DMS79 treated with DMSO at 0.1 percent for 48 hours (cell line): ENCODE results near the gene CLK2.
"Not testable (repeated sequence)": the region's sequence is repeated elsewhere in the genome, so short reads cannot be mapped to it uniquely, and the experiment has no call there.

Experiments
- DNase-seq: peaks from one replicate; lab custom pipeline; 2025; lab: John Stamatoyannopoulos, UW

The CLK2 gene

GRCh38 chr1:155296661-155297060 lies 23.4 kb upstream of the CLK2 start:
- DNase-seq = no peak

DNA sequence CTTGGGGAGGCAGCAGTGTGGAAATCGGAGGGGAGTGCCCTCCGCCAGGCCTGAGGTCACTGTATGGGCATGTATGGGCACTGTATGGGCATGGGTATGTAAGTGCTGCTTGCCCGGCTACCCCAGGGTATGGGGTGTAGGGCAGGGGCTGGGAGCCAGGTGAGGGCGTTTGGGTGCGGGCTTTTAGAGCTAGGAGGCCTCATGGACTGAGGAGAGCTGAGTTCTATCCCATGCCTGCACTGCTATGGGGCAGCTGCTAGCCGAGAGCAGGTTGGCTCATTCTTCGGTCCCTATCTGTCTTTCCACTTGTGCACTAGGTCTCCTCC lies 22.6 kb upstream of the CLK2 start:
- no peak for DNase-seq

DNA sequence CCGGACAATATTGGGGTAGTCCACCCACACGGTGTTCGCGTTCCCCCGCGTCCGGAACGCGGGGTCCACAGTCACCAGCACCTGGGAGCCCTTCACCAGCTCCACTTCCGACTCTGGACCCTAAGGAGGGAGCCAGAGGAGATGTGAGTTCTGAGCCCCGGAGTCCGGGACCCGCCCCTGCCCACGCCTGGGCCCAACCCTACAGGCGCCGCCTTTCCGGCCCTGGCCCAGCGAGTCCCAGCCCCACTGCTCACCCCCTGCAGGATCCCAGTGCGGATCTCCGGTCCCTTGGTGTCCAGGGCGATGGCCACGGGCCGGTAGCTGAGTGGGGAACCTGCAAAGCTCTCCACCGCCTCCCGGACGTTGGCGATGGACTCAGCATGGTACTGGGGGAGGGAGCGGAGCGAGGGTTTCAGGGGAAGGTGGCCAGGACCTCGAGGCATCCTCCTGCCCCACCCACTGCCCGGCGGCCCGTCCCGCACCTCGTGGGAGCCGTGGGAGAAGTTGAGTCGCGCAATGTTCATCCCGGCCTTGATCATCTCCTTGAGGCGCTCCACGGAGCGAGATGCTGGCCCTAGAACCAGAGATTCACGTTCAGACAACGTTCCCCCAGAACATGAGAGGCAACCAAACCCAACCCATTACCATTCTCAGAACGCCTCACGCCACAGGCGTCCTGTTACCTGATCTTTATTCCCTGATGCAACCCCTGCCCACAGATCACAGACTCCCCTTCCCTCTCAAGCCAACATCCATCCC lies 22.1 kb upstream of the CLK2 start:
- DNase-seq = no peak

GRCh38 chr1:155294520-155295182 lies 21.3 kb upstream of the CLK2 start:
- DNase-seq = no peak

- DNase-seq = no peak
Observed at GRCh38 chr1:155293086-155293749, 19.9 kb upstream of the CLK2 start.

DNA sequence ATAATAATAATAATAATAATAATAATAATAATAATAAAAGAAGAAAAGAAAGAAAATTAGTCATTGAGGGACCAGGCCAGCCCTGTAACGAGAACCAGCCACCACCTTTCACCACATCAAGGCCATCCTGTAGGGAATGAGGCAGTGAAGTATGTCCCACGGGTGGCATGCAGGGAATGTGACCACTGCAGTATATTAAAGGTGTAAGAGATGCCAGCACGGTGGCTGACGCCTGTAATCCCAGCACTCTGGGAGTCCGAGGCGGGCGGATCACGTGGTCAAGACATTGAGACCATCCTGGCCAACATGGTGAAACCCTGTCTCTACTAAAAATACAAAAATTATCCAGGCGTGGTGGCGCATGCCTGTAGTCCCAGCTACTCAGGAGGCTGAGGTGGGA lies 17.7 kb upstream of the CLK2 start:
- not testable (repeated sequence) for DNase-seq

DNA sequence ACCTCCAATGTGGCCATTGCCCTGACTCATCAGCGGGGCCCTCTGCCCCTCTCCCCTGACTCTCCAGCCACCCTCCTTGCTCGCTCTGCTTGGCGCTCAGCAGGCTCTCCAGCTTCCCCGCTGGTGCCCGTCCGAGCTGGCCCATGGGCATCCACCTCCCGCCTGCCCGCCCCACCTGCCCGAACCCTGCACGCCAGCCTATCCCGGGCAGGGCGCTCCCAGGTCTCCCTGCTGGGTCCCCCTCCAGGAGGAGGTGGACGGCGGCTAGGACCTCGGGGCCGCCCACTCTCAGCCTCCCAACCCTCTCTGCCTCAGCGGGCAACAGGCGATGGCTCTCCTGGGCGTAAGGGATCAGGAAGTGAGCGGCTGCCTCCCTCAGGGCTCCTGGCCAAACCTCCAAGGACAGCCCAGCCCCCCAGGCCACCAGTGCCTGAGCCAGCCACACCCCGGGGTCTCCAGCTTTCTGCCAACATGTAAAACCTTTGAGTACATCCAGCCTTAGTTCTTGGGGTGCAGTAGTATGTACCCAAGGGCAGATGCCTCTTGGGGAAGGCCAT lies 14.8 kb upstream of the CLK2 start:
- no peak for DNase-seq

DNA sequence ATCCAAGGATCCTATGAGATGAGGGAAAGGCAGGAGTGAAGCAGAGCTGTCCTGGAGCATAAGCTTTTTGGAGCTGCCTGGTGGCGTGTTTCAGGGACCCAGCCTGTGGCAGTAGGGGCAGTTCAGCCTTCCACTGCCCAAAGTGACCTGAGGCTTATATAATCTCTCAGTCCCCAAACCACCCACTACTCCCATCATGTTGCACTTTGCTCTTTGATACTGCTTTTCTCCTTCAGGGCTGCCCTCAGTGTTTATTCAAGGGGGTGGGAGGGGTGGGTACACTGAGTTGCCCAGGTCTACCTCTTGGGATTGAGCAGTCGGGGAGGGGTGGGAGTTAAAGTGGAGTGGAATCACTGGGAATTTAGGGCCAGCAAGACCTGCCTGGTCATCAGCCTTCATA lies 13.2 kb upstream of the CLK2 start:
- DNase-seq = no peak

DNA sequence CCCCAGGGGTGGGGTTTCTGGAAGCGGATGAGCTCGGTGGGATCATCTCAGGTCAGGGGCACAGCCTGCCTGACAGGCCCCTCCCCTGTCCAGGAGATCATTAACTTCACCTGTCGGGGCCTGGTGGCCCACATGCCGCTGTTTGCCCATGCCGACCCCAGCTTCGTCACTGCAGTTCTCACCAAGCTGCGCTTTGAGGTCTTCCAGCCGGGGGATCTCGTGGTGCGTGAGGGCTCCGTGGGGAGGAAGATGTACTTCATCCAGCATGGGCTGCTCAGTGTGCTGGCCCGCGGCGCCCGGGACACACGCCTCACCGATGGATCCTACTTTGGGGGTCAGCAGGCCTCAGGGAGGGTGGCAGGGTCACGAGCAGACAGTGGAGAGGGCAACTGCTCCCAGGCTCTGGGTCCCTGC lies 12.3 kb upstream of the CLK2 start:
- no peak for DNase-seq

DNA sequence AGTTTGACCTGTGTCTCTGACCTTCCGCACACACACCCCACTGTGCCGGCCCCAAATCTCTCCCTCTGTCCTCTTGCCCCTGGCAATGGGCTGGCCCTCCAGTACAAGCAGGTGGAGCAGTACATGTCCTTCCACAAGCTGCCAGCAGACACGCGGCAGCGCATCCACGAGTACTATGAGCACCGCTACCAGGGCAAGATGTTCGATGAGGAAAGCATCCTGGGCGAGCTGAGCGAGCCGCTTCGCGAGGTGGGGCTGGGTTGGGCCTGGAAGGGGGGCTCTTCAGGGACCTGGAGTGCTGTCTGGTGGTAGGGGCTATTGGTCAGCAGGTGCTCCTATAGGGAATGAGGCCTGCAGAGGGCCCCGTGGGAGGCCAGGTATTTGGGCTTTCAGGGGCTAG lies 11.8 kb upstream of the CLK2 start:
- DNase-seq = no peak

- DNase-seq = no peak
Observed at GRCh38 chr1:155284476-155284875, 11.2 kb upstream of the CLK2 start.

- no peak for DNase-seq
Observed at GRCh38 chr1:155282488-155283091, 9.3 kb upstream of the CLK2 start.

DNA sequence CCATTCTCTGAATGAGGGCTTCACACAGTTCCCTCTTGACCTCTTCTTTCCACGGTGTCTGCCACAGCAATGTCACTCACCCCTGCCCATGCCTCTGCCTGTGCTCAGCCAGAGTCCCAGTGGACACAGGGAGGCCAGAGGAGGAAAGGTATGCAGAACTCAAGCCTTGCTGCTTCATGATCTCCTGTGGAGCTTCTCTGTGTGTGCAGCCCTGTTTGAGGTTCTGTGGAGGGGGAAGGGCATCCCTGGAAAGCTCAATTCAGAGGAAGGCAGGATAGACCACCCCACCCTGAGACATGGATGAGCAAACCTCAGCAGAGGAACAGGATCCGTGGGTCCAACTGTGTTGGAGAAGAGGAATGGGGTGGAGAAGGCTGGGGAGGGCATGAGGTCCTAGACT lies 6.0 kb upstream of the CLK2 start:
- DNase-seq = no peak

DNA sequence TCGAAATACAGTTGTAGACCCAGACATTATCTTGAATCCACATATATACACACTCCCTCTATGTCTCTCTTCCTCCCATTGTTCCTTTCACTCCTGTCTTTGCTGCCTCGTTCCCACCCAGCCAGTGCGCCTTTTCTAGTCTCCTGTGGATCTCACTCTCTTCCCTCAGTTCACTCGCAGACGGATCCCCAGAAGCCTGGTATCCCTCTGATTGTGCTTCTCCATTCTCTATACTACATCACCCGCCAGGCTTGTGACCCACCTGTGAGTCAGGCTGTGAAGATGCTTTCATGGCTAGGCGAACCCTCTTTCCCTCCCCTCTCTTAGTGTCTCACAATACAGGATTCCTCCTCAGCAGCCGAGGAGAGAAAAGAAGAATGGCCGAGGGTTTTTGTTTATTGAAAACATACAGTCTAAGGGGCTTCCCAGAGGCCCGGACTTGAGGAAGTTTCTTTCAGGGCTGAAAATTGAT lies 5.4 kb upstream of the CLK2 start:
- DNase-seq = no peak

DNA sequence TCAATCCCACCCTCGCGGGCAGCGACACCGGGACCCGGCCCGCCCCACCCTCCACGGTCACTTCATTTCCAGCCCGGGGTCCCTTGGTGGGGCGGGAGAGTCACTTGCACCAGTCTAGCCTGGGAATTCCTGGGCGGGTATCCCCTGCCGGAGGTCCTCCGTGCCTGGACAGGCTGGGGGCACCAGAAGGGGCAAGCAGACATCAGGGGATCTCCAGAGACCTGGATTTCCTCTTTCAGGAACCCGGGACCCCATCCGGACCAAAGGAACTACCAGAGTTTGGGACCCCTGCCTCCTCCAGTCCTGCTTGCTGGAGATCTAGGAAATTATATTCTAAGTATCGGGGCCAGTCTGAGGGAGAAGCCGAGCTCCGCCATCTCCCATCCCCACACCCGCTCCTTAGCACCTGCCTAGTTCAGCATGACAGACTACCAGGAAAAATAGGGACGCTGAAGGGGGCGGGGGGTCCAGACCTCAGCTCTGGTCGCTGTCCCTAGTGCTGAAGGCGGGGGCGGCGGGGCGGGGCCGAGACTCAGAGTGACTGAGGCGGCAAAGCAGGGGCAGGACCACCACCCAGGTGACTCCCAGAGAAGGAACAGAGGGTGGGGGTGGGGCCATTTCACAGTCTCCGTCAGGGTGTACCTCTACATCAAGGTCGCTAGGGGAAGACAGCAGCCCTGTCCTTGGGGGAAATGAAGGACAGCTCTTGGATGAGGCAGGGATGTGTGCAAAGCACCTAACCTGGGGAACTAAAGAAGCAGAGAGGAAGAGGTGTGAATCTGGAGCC lies 4.8 kb upstream of the CLK2 start:
- DNase-seq = peak; percentile 74

GRCh38 chr1:155277070-155277901 lies 4.0 kb upstream of the CLK2 start, which contains the start of gene HCN3:
HCN3 (plus strand) TSS chr1:155277463; CDS start chr1:155277591, 128 bp downstream.
- peak; percentile 98 for DNase-seq

GRCh38 chr1:155272466-155273342 lies 600 bp downstream of the CLK2 start:
- peak; percentile 59 for DNase-seq

GRCh38 chr1:155269381-155269780 lies 3.9 kb downstream of the CLK2 start:
- no peak for DNase-seq

- DNase-seq = no peak
Observed at GRCh38 chr1:155268630-155269029, 4.7 kb downstream of the CLK2 start.

DNA sequence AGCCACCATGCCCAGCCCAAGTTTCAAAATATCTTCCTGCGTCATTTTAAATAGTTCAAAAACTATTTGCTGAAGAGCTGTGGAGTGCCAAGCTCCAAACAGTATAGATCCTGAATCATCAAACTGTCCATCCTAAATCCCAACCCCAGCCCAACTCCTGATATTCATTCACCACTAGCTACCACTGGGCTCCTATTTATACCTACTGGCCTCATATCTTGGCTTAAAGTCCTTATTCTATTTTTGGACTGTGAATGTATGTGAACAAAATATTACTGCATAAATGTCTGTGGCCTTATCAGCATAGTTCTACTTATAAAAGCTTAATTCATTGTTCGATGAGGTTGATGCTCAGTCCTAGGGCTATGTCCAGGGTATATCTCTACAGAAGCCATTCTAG lies 5.9 kb downstream of the CLK2 start:
- DNase-seq = no peak
